WTC11 (cell line): ENCODE measurements around the gene CACNA1C. TPM values are rescaled to one million over a fixed set of nuclear protein-coding genes. Genes with fewer than 3 reads are reported as not detected.

Experiments used
- ATAC-seq: fragments of 200-7000 bp; cut with Tn5 transposase; 2 replicates; pipeline ENCODE4 v1.10.0; 2021; ENCODE audit warnings: mild to moderate bottlenecking, moderate library complexity
- CTCF ChIA-PET: fragments of 300-600 bp; sonication (Branson Sonifier 250); formaldehyde crosslinking; loops from one replicate; lab custom pipeline; 2021; ENCODE audit warnings: antibody characterized with exemption; lab: Charles Lee
- POLR2A ChIA-PET: fragments of 350-600 bp; sonication (Branson Sonifier 250); formaldehyde crosslinking; loops from one replicate; lab custom pipeline; 2021; ENCODE audit warnings: antibody characterized with exemption; lab: Charles Lee
- DNase-seq: peaks from one replicate; pipeline ENCODE4 v3.0.0; 2021; ENCODE audit warnings: low spot score
- H3K27ac Mint-ChIP-seq: 2 replicates; pipeline ENCODE4 v1.8.0; 2021; ENCODE audit warnings: mixed read lengths
- H3K27me3 Mint-ChIP-seq: 2 replicates; pipeline ENCODE4 v1.8.0; 2021; ENCODE audit warnings: low read depth, mild to moderate bottlenecking, moderate library complexity, mixed read lengths
- H3K36me3 Mint-ChIP-seq: 2 replicates; pipeline ENCODE4 v1.8.0; 2021; ENCODE audit warnings: mixed read lengths
- H3K4me1 Mint-ChIP-seq: 2 replicates; pipeline ENCODE4 v1.8.0; 2022; ENCODE audit warnings: mixed read lengths
- H3K4me3 Mint-ChIP-seq: 2 replicates; pipeline ENCODE4 v1.8.0; 2021; ENCODE audit warnings: mild to moderate bottlenecking, moderate library complexity, mixed read lengths
- H3K9me3 Mint-ChIP-seq: 2 replicates; pipeline ENCODE4 v1.8.0; 2021; ENCODE audit warnings: mixed read lengths
- ATF3 ChIP-seq: sonication (generic); formaldehyde crosslinking; conservative IDR thresholded peaks from 2 replicates; pipeline ENCODE4 v1.8.1; 2022; ENCODE audit warnings: mild to moderate bottlenecking, missing genetic modification reagents
- ATF6 ChIP-seq: sonication (generic); formaldehyde crosslinking; IDR thresholded peaks from 2 replicates; pipeline ENCODE4 v1.8.1; 2023; ENCODE audit warnings: mild to moderate bottlenecking, missing genetic modification reagents
- CREB1 ChIP-seq: sonication (generic); formaldehyde crosslinking; IDR thresholded peaks from 2 replicates; pipeline ENCODE4 v1.8.0; 2023; ENCODE audit warnings: mild to moderate bottlenecking, missing genetic modification reagents
- E2F4 ChIP-seq: sonication (generic); formaldehyde crosslinking; IDR thresholded peaks from 2 replicates; pipeline ENCODE4 v1.8.1; 2022; ENCODE audit warnings: low read depth, mild to moderate bottlenecking, moderate library complexity, missing genetic modification reagents, borderline replicate concordance
- E2F5 ChIP-seq: sonication (generic); formaldehyde crosslinking; IDR thresholded peaks from 2 replicates; pipeline ENCODE4 v1.8.1; 2022; ENCODE audit warnings: mild to moderate bottlenecking, moderate library complexity, missing genetic modification reagents
- ERG ChIP-seq: fragments of 250-450 bp; sonication (Bioruptor Pico); IDR thresholded peaks from 2 replicates; pipeline ENCODE4 v1.8.0; 2021; ENCODE audit warnings: mild to moderate bottlenecking
- GABPB1 ChIP-seq: sonication (generic); formaldehyde crosslinking; IDR thresholded peaks from 2 replicates; pipeline ENCODE4 v1.8.1; 2023; ENCODE audit warnings: mild to moderate bottlenecking, missing genetic modification reagents
- IRF2 ChIP-seq: sonication (generic); formaldehyde crosslinking; IDR thresholded peaks from 2 replicates; pipeline ENCODE4 v1.8.0; 2022; ENCODE audit warnings: low read depth, missing genetic modification reagents, borderline replicate concordance
- MXD4 ChIP-seq: fragments of 250-450 bp; sonication (Bioruptor Pico); IDR thresholded peaks from 2 replicates; pipeline ENCODE4 v1.8.0; 2021; ENCODE audit warnings: mild to moderate bottlenecking, moderate library complexity, borderline replicate concordance
- MYBL2 ChIP-seq: sonication (generic); formaldehyde crosslinking; IDR thresholded peaks from 2 replicates; pipeline ENCODE4 v1.8.1; 2023; ENCODE audit warnings: mild to moderate bottlenecking, moderate library complexity, missing genetic modification reagents
- OVOL2 ChIP-seq: fragments of 250-450 bp; sonication (Bioruptor Pico); IDR thresholded peaks from 2 replicates; pipeline ENCODE4 v1.9.0; 2021; ENCODE audit warnings: mild to moderate bottlenecking, borderline replicate concordance
- PRDM15 ChIP-seq: sonication (generic); formaldehyde crosslinking; IDR thresholded peaks from 2 replicates; pipeline ENCODE4 v1.8.0; 2022; ENCODE audit warnings: missing genetic modification reagents
- PRRX2 ChIP-seq: fragments of 250-450 bp; sonication (Bioruptor Pico); IDR thresholded peaks from 2 replicates; pipeline ENCODE4 v1.8.0; 2021; ENCODE audit warnings: mild to moderate bottlenecking
- RORB ChIP-seq: fragments of 250-450 bp; sonication (Bioruptor Pico); IDR thresholded peaks from 2 replicates; pipeline ENCODE4 v1.9.0; 2021; ENCODE audit warnings: mild to moderate bottlenecking
- TCF7 ChIP-seq: sonication (generic); formaldehyde crosslinking; IDR thresholded peaks from 2 replicates; pipeline ENCODE4 v1.8.0; 2022; ENCODE audit warnings: mild to moderate bottlenecking, low read depth, missing genetic modification reagents, moderate library complexity
- ZNF138 ChIP-seq: sonication (generic); formaldehyde crosslinking; conservative IDR thresholded peaks from 2 replicates; pipeline ENCODE4 v1.8.1; 2022; ENCODE audit warnings: mild to moderate bottlenecking, moderate library complexity, missing genetic modification reagents
- ZNF281 ChIP-seq: sonication (generic); formaldehyde crosslinking; IDR thresholded peaks from 2 replicates; pipeline ENCODE4 v1.8.0; 2023; ENCODE audit warnings: mild to moderate bottlenecking, missing genetic modification reagents
- ZNF317 ChIP-seq: sonication (generic); formaldehyde crosslinking; IDR thresholded peaks from 2 replicates; pipeline ENCODE4 v1.8.1; 2023; ENCODE audit warnings: low read depth, mild to moderate bottlenecking, moderate library complexity, missing genetic modification reagents, borderline replicate concordance
- ZNF396 ChIP-seq: fragments of 250-450 bp; sonication (Bioruptor Pico); IDR thresholded peaks from 2 replicates; pipeline ENCODE4 v1.8.0; 2021; ENCODE audit warnings: mild to moderate bottlenecking, moderate library complexity, borderline replicate concordance
- ZNF512 ChIP-seq: sonication (generic); formaldehyde crosslinking; IDR thresholded peaks from 2 replicates; pipeline ENCODE4 v1.8.1; 2022; ENCODE audit warnings: missing genetic modification reagents, borderline replicate concordance
- ZNF671 ChIP-seq: fragments of 250-450 bp; sonication (Bioruptor Pico); IDR thresholded peaks from 2 replicates; pipeline ENCODE4 v1.8.0; 2021; ENCODE audit warnings: mild to moderate bottlenecking
- total RNA-seq: library from RNA; stranded (reverse); gene quantifications from 3 replicates; pipeline ENCODE4 v1.2.3, GENCODE V29; 2021

The CACNA1C gene
- total RNA-seq, 1 experiment from 2014 or later, result 1.7 TPM

- TF ChIP-seq ZNF317 (CRISPR knock-in tag) (no peak), E2F5 (CRISPR knock-in tag) (no peak), MXD4 (CRISPR knock-in tag) (no peak), PRRX2 (CRISPR knock-in tag) (no peak)
These were observed 158.3 kb downstream of the CACNA1C start (continued) for GRCh38 chr12:2211119-2211518.

GRCh38 chr12:2212537-2212936 lies 159.8 kb downstream of the CACNA1C start:
- POLR2A ChIA-PET, result interaction anchor here (0.8 kb wide), 1 partner anchor 14 kb away, joined by 3 read pairs; no protein-coding TSS in a partner anchor
- TF ChIP-seq ATF3 (CRISPR knock-in tag), result no peak
- TF ChIP-seq ERG (CRISPR knock-in tag), result no peak
- no peak for TF ChIP-seq ATF6
- TF ChIP-seq E2F5 (CRISPR knock-in tag), result no peak
- TF ChIP-seq PRDM15 (CRISPR knock-in tag), result no peak
- no peak for TF ChIP-seq ZNF396 (CRISPR knock-in tag)
- no peak for TF ChIP-seq ZNF512 (CRISPR knock-in tag)
- no peak for TF ChIP-seq TCF7 (CRISPR knock-in tag)
- TF ChIP-seq MYBL2, result no peak
- TF ChIP-seq RORB (CRISPR knock-in tag), result no peak
- no peak for TF ChIP-seq ZNF671 (CRISPR knock-in tag)
- no peak for TF ChIP-seq IRF2 (CRISPR knock-in tag)
- no peak for TF ChIP-seq OVOL2 (CRISPR knock-in tag)
- no peak for TF ChIP-seq CREB1 (CRISPR knock-in tag)
- no peak for TF ChIP-seq ZNF138 (CRISPR knock-in tag)
- no peak for TF ChIP-seq E2F4 (CRISPR knock-in tag)
- no peak for TF ChIP-seq ZNF281 (CRISPR knock-in tag)
- no peak for TF ChIP-seq GABPB1 (CRISPR knock-in tag)

More at GRCh38 chr12:2212537-2212936, 159.8 kb downstream of the CACNA1C start:
- no peaks in the 10 kb centered on the region for H3K36me3 Mint-ChIP-seq
- no peak overlapping the region for H3K27ac Mint-ChIP-seq
- DNase-seq, result no peak
- ATAC-seq, result no peak
- peaks cover 18% of the 10 kb centered on the region for H3K4me1 Mint-ChIP-seq
- no peaks in the 10 kb centered on the region for H3K27me3 Mint-ChIP-seq
- no peaks in the 10 kb centered on the region for H3K9me3 Mint-ChIP-seq
- CTCF ChIA-PET, result interaction anchor here (0.9 to 2.1 kb wide), 4 partner anchors 14 to 155 kb away, joined by 3 to 9 read pairs (median 5); no protein-coding TSS in a partner anchor
- no peak overlapping the region for H3K4me3 Mint-ChIP-seq
